Cardiac septum (tissue), 1 donor: ENCODE data around the gene CYP17A1. TPM values are rescaled to one million over a fixed set of nuclear protein-coding genes. Genes with fewer than 3 reads are reported as not detected.
A peak's percentile ranks its signal among the peaks of the same experiment; 100 is the strongest.
"Not testable (repeated sequence)": the region's sequence is repeated elsewhere in the genome, so short reads cannot be mapped to it uniquely, and the experiment has no call there.

Experiments
- DNase-seq: peaks from one replicate; pipeline ENCODE4 v3.0.0-alpha.2; 2020; ENCODE audit warnings: low spot score
- intact Hi-C: fragments of 100-400 bp; cut with DNase I; formaldehyde crosslinking; loops from one replicate; pipeline ENCODE4 v1.14.0; 2022
- total RNA-seq: library from RNA; stranded (reverse); fragmentation: NEBNext Ultra II Directional; extraction: Animal tissue kit (Norgen Biotek cat#: 25700); gene quantifications from one replicate; pipeline ENCODE4 v1.2.1, GENCODE V29; 2021
- donor health status: DM: no; HTN: no; CAD: no.

CYP17A1 gene
- total RNA-seq, 1 donor from 2014 or later = not detected

GRCh38 chr10:102841827-102842345 is 4.7 kb upstream of the CYP17A1 start:
- DNase-seq = no peak
- intact Hi-C loops = no loop called here

DNA sequence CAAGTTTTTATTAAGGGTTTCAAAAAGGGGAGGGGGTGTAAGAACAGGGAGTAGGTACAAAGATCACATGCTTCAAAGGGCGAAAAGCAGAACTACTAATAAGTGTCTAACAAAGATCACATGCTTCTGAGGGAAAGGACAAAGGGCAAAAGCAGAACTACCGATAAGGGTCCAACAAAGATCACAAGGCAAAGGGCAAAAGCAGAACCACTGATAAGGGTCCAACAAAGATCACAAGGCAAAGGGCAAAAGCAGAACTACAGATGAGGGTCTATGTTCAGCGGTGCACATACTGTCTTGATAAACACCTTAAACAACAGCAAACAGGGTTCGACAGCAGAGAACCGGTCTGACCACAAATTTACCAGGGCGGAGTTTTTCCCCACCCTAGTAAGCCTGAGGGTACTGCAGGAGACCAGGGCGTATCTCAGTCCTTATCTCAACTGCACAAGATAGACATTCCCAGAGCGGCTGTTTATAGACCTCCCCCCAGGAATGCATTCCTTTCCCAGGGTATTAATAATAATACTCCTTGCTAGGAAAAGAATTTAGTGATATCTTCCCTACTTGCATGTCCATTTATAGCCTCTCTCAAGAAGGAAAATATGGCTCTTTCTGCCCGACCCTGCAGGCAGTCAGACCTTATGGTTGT is 1.2 kb upstream of the CYP17A1 start:
- intact Hi-C loops = loop anchor here (5.0 to 10.0 kb wide), 2 partner anchors 111 to 226 kb away; no protein-coding TSS in a partner anchor
- DNase-seq = not testable (repeated sequence)

GRCh38 chr10:102835007-102835482 is 2.2 kb downstream of the CYP17A1 start:
- intact Hi-C loops = loop anchor here (2.0 to 10.0 kb wide), 3 partner anchors 66 to 230 kb away; no protein-coding TSS in a partner anchor
- DNase-seq = peak; percentile 86

- DNase-seq = no peak
- intact Hi-C loops = loop anchor here (2.0 to 10.0 kb wide), 3 partner anchors 67 to 408 kb away; no protein-coding TSS in a partner anchor
Observed at GRCh38 chr10:102834143-102834542, 3.1 kb downstream of the CYP17A1 start.

- intact Hi-C loops = loop anchor here (5.0 to 10.0 kb wide), 2 partner anchors 232 to 409 kb away; no protein-coding TSS in a partner anchor
- no peak for DNase-seq
Observed at GRCh38 chr10:102832987-102833386, 4.2 kb downstream of the CYP17A1 start.

- intact Hi-C loops = loop anchor here (5.0 to 10.0 kb wide), 2 partner anchors 233 to 410 kb away; no protein-coding TSS in a partner anchor
- no peak for DNase-seq
Observed at GRCh38 chr10:102832248-102832647, 5.0 kb downstream of the CYP17A1 start.

DNA sequence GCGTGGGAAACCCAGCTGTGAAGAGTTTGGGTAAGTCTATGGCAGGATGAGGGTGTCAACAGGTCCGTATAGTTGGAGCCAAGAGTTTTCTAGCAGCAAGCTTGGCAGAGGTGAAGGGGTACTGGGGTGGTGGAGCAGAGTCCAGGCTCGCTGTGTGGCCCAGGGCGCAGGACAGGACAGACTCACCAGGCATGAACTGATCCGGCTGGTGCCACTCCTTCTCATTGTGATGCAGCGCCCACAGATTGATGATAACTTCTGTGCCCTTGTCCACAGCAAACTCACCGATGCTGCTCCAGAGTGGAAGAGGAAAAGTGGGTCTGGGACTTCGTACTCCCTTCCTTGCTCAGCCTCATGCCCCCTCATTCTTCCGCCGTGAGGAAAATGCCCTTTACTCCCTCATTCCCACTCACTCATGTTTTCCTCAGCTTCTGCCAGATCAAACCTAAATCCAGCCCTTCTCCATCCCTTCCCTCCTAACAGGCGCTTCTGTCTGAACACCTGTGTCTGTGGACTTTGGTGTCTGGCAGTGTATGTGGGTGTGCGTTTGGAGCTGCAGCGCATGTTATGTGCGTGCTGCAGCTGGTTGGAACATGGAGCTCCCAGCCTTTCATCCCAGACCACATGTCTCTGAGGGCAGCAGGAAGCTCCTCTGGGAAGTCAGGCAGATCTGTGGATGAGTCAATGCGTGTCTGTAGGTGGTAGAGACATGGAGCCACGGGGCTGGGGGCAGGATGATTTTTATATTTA is 5.7 kb downstream of the CYP17A1 start:
- DNase-seq = no peak
- intact Hi-C loops = loop anchor here (5.0 to 10.0 kb wide), 2 partner anchors 233 to 411 kb away; no protein-coding TSS in a partner anchor

GRCh38 chr10:102827597-102827975 is 9.6 kb downstream of the CYP17A1 start:
- no peak for DNase-seq
- intact Hi-C loops = loop anchor here (5.0 kb wide), 1 partner anchor 510 kb away; no protein-coding TSS in a partner anchor

GRCh38 chr10:102826148-102826796 is 10.9 kb downstream of the CYP17A1 start:
- intact Hi-C loops = loop anchor here (5.0 kb wide), 1 partner anchor 511 kb away; no protein-coding TSS in a partner anchor
- no peak for DNase-seq

DNA sequence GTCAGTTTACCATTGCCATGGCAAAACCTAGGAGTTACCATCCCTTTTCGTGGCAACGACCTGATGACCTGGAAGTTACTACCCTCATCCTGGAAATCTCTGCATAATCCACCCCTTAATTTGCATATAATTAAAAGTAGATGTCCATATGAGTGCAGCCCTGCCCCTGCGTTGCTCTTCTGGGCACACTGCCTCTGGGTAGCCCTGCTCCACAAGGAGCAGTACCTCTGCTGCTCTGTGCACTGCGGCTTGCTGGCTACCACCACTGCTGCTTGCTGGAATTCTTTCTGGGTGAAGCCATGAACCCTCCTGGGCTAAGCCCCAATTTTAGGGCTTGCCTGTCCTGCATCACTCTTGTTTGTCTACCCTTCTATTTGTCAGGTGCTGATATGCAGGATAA is 12.5 kb downstream of the CYP17A1 start:
- no peak for DNase-seq
- intact Hi-C loops = loop anchor here (5.0 kb wide), 1 partner anchor 513 kb away; no protein-coding TSS in a partner anchor

DNA sequence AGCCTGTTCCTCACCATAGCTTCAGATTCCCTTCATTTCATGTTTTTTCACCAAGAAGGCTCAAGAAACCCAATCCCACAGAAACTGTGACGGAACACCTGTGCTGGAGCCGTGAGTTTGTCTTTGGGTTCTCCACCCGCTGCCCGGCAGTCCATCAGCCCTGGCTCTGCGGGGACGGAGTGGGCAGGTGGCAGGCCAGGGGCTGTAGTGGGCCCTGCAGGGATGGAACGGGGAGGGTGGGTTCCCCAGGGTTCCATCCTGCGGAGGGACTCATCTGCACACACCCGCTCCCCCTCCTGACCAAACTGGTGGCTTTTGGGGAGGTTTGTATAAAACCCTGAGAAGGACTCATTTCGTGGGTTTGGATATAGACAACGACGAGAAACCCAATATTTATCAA is 15.0 kb downstream of the CYP17A1 start:
- intact Hi-C loops = no loop called here

GRCh38 chr10:102820008-102820407 is 17.2 kb downstream of the CYP17A1 start:
- not testable (repeated sequence) for DNase-seq

More for the DNA sequence above, 15.0 kb downstream of the CYP17A1 start:
- no peak for DNase-seq

DNA sequence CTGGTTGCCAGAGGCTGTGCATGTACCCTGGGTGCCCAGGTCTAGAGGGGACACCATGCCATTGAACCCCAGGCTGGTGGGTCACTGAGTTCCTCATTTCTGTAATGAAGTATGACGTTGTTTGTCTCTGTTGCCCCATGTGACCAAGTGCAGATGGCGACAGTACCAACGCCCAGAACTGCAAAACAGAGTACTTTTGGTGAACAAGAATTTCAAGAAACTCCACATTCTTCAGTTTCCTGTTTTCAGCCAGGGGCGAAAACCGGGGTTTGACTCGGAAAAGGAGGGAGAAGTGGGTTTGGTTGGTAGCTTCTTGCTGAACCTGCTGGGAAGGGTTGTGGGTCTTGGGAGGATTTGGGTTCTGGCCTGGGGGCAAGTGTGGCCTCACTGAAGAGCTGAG is 18.2 kb downstream of the CYP17A1 start:
- intact Hi-C loops = no loop called here
- DNase-seq = no peak

More at GRCh38 chr10:102820008-102820407, 17.2 kb downstream of the CYP17A1 start:
- intact Hi-C loops = not testable (repeated sequence)

GRCh38 chr10:102817175-102817574 is 20.0 kb downstream of the CYP17A1 start:
- no peak for DNase-seq
- intact Hi-C loops = no loop called here

- intact Hi-C loops = loop anchor here (2.0 kb wide), 1 partner anchor 41 kb away; no protein-coding TSS in a partner anchor
- peak; percentile 83 for DNase-seq
Observed at GRCh38 chr10:102815790-102816549, 21.2 kb downstream of the CYP17A1 start.

GRCh38 chr10:102814873-102815661 is 22.1 kb downstream of the CYP17A1 start:
- intact Hi-C loops = loop anchor here (2.0 kb wide), 1 partner anchor 40 kb away; no protein-coding TSS in a partner anchor
- DNase-seq = no peak

- DNase-seq = no peak
- intact Hi-C loops = loop anchor here (2.0 kb wide), 1 partner anchor 40 kb away; no protein-coding TSS in a partner anchor
Observed at GRCh38 chr10:102814453-102814871, 22.8 kb downstream of the CYP17A1 start.
